ENCODE results near the gene OR1N2.
"Not testable (repeated sequence)": the region's sequence is repeated elsewhere in the genome, so short reads cannot be mapped to it uniquely, and the experiment has no call there.

The OR1N2 gene

GRCh38 chr9:122552812-122553211, at the start of gene OR1N2:
Gene OR1N2 (plus strand): TSS chr9:122553112. CDS start chr9:122553212, 100 bp downstream.
- DNase-seq: no peak

- no peak for DNase-seq
These were observed 45.9 kb upstream of the OR1N2 start for GRCh38 chr9:122506964-122507363.

GRCh38 chr9:122510502-122510901, 42.4 kb upstream of the OR1N2 start, which contains the start of gene OR1J2:
Gene OR1J2 (plus strand): TSS chr9:122510802. CDS start chr9:122510802, 0 bp downstream.
- DNase-seq: no peak

- DNase-seq: no peak
These were observed 34.7 kb upstream of the OR1N2 start for GRCh38 chr9:122518226-122518625.

GRCh38 chr9:122518841-122519240, 34.1 kb upstream of the OR1N2 start, which contains the start of gene OR1J4:
Gene OR1J4 (plus strand): TSS chr9:122519141. CDS start chr9:122519141, 0 bp downstream.
- DNase-seq: no peak

GRCh38 chr9:122519376-122519775, 33.5 kb upstream of the OR1N2 start:
- DNase-seq: no peak

DNA sequence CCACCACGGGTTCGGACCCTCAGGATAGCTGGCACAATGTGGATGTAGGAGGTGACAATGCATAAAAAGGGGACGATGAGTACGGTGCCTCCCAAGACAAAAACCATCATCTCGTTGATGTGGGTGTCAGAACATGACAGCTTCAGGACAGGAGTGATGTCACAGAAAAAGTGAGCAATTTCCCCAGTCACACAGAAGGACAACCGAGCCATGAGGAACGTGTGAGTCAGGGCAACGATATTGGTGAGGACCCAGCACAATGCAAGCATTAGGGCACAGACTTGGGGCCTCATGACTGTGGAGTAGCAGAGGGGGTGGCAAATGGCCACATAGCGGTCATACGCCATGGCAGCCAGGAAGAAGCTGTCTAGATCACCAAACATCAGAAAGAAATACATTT, 26.3 kb upstream of the OR1N2 start:
- no peak for DNase-seq

DNA sequence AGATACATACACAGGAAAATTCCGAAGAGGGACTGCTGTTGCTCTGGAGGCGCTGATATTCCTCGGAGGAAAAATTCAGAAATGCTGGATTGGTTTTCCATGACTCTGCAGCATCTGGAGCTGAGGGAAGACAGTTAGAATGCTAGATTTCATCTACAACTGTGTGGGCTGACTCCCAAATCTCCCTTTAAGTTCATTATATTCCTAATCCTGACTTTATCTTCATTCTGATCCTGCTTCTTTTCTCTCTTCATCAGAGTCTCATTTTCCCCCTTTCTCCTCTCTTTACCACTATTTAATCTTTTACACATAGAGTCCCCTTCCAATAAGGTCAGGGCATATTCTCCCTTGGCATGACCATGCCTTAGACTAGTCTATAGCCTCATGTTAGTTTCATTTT, 25.7 kb upstream of the OR1N2 start, which contains the start of gene OR1N1:
Gene OR1N1, minus strand, starts transcription at position 101 of the 400 bp plus-strand sequence. Its CDS starts 0 bp downstream, at position 101.
- DNase-seq: no peak

- DNase-seq: not testable (repeated sequence)
These were observed 21.8 kb upstream of the OR1N2 start for GRCh38 chr9:122531157-122531556.

DNA sequence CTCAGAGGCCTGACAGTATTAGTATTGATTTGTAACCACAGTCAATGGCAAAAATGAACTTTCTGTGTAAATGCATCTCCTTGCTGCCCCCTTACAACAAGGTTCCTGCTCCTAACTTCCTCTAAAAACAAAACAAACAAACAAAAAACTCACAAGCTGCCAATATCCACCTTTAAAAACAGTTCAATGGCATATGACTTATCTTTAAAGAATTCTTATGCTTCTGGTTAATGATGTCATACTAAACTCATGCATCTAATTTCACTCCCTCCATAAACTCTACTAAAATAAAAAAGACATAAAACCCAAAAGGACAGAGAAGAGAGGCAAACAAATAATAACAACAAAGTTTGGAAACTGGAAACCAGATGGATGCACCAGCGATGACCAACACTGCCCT, 16.8 kb upstream of the OR1N2 start:
- DNase-seq: no peak

- DNase-seq: not testable (repeated sequence)
These were observed 15.8 kb upstream of the OR1N2 start for GRCh38 chr9:122537066-122537465.

DNA sequence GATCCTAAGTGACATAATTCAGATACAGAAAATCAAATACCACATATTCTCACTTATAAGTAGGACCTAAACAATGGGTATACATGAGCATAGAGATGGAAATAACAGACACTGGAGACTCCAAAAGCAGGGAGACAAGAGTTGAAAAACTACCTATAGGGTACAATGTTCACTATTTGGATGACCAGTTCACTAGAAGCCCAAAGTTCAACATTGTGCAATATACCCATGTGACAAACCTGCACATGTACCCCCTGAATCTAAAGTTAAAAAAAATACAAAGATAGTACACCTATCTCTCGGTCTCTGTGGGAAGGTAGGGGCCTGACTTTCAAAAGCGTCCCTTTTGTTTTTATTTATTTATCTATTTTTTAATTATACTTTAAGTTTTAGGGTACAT, 14.2 kb upstream of the OR1N2 start:
- DNase-seq: no peak

DNA sequence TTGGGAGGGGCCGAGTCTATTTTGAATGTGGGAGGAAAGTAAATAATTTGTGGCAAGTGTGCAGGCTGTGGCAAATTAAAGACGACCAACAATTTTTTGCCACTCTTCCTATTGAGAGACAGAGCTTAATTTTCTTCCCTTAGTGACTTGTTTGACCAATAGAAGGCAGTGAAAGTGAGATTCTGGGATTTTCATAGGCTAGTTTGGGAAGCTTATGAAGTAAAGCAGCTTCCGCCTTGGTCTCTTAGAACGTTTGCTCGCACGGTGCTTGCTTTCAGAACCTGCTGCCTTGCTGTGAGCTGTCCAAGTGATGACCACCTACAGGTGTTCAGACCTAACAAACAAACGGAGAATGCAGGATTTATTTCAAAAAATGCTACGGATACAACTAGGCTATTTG, 6.7 kb upstream of the OR1N2 start:
- DNase-seq: no peak

DNA sequence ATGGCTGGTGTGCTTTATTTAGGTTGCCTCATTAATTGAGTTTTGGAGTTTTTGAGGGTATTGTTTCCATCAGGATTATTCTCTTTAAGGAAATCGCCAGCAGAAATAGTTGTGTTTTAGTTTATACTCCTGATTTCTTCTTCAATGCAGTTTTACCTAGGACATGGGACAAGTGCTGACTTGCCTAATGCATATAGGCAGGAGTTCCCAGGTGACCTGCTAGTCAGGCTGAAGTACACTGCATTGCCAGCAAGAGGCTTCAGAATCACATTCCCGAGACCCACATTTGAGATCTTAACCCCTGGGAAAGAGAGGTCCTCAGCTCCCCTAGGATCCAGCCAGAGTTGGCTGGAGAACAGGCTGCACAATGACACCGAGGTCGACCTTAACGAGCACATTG, 1.5 kb upstream of the OR1N2 start:
- no peak for DNase-seq

GRCh38 chr9:122561446-122561845, 8.5 kb downstream of the OR1N2 start:
- no peak for DNase-seq

DNA sequence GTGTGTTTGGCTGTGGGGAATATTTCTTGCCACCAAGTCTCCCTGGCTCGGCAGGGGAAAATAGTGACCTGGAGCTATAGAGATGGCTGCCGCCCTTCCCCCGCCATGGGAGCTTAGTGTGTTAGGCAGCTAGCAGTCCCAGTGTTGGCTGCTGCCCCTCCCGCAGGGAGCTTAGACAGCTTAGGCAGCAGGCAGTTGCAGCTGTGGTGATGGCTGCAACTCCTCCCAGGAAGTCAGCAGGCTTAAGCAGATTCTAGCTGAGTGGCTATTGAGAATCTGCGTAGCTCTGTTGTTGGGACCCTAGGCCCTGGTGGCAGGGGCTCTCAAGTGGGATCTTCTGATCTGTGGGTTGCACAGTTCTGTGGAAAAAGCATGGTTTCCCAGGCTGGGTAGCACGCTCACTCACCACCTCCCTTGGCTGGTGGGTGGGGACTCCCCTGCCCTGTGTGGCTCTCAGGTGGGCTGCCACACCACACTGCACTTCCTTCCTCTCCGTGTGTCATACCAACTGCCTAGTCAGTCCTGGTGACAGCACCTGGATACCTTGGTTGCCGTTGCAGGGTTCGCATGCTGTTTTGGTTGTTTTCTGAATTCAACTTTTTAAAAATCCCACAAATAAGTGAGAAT, 9.3 kb downstream of the OR1N2 start:
- DNase-seq: no peak

GRCh38 chr9:122567901-122568300, 15.0 kb downstream of the OR1N2 start:
- DNase-seq: no peak

- no peak for DNase-seq
These were observed 19.5 kb downstream of the OR1N2 start for GRCh38 chr9:122572456-122572855.

- no peak for DNase-seq
These were observed 27.0 kb downstream of the OR1N2 start for GRCh38 chr9:122579874-122580273.

DNA sequence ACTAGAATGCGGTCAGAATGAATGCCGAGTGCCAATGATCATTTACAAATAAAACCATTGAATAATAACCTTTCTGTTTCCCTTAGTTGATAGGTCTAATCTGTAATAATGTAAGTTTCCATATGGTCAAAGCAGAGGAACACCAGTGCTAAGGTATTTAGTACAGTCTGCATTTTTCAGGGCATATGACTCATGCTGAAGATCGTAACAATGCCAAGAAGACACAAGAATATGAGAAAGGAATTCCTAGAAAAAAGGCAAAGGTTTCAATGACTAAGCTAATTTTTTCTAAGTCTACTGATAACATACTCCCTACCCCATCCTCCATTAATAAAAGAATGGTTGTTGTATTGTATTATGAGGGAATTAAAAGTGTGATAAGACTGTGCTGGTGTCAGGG, 27.4 kb downstream of the OR1N2 start:
- no peak for DNase-seq

- DNase-seq: not testable (repeated sequence)
These were observed 30.4 kb downstream of the OR1N2 start, which contains the start of gene OR1L8 for GRCh38 chr9:122583284-122583683. Gene OR1L8 (minus strand): TSS chr9:122583384. CDS start chr9:122568477, 14,907 bp downstream.

Measured in NCI-H1930 (cell line).